GM12878 (cell line): ENCODE results near the gene AMN. TPM values are rescaled to one million over a fixed set of nuclear protein-coding genes. Genes with fewer than 3 reads are reported as not detected.

Experiments used
- CHD2 ChIP-seq: IDR thresholded peaks from 2 replicates; pipeline ENCODE4 v1.6.1; 2011; ENCODE audit warnings: low read depth, low read length, improper control_type of control experiment, borderline replicate concordance
- CREB1 ChIP-seq: IDR thresholded peaks from 2 replicates; pipeline ENCODE4 v1.6.1; 2012; ENCODE audit warnings: low read depth, mild to moderate bottlenecking, inconsistent platforms
- NKRF ChIP-seq: fragments of 450-650 bp; conservative IDR thresholded peaks from 2 replicates; pipeline ENCODE4 v1.6.1; 2017; ENCODE audit warnings: mild to moderate bottlenecking, moderate library complexity
- NR2F1 ChIP-seq: fragments of 450-650 bp; conservative IDR thresholded peaks from 2 replicates; pipeline ENCODE4 v1.6.1; 2017; ENCODE audit warnings: mild to moderate bottlenecking
- POLR2A ChIP-seq: IDR thresholded peaks from 2 replicates; pipeline ENCODE4 v1.6.1; 2011; ENCODE audit warnings: low read depth, mild to moderate bottlenecking, low read length
- POLR2AphosphoS2 ChIP-seq: IDR thresholded peaks from 2 replicates; pipeline ENCODE4 v1.6.1; 2011; ENCODE audit warnings: low read depth, mild to moderate bottlenecking, low read length, improper control_type of control experiment, moderate library complexity
- RELB ChIP-seq: fragments of 450-650 bp; IDR thresholded peaks from 2 replicates; pipeline ENCODE4 v1.6.1; 2017; ENCODE audit warnings: low read depth, mild to moderate bottlenecking, moderate library complexity
- ZBTB40 ChIP-seq: fragments of 450-650 bp; IDR thresholded peaks from 2 replicates; pipeline ENCODE4 v1.6.1; 2016; ENCODE audit warnings: mild to moderate bottlenecking, moderate library complexity, borderline replicate concordance
- ZNF274 ChIP-seq: IDR thresholded peaks from one replicate; pipeline ENCODE4 v1.8.0; 2011; ENCODE audit not compliant: insufficient read length, insufficient read depth
- ZNF592 ChIP-seq: fragments of 450-650 bp; IDR thresholded peaks from 2 replicates; pipeline ENCODE4 v1.6.1; 2017; ENCODE audit warnings: mild to moderate bottlenecking, moderate library complexity
- ZNF687 ChIP-seq: fragments of 450-650 bp; IDR thresholded peaks from 2 replicates; pipeline ENCODE4 v1.6.1; 2017; ENCODE audit warnings: mild to moderate bottlenecking, moderate library complexity
- polyA plus RNA-seq, 11 experiments: library from polyadenylated mRNA; depleted of rRNA in 4 of 11; unstranded in 6 of 11; stranded (reverse) in 5 of 11; fragments of >200 nt; fragmentation: Nextera tagmentation in 4 of 11; fragmentation: Illumina TruSeq in 1 of 11; extraction: Ambion mirVana in 4 of 11; extraction: Trizol in 1 of 11; gene quantifications; 1 replicate in 1 of 11; 2 replicates in 10 of 11; pipeline versions ENCODE4 v1.2.1 to v1.2.3, GENCODE V29; 2011 to 2016; ENCODE audit warnings: inconsistent platforms in 2 of 11, missing spikeins in 2 of 11, low read depth in 1 of 11
- total RNA-seq, 4 experiments: library from RNA; depleted of rRNA in 3 of 4; stranded (reverse); fragments of >200 nt in 3 of 4; fragmentation: Illumina TruSeq in 1 of 4; extraction: Trizol in 1 of 4; gene quantifications; 2 replicates each; pipeline versions ENCODE4 v1.2.1 to v1.2.3, GENCODE V29; 2013 to 2021

The AMN gene
- total and polyA plus RNA-seq, 10 of the 15 experiments (the other 5 are each of a cell fraction or from before 2014, with no cell fraction given) = 0.03 to 0.33 (median 0.11) TPM; not detected in 6

GRCh38 chr14:102900631-102901571, 21.6 kb upstream of the AMN start (continued):
- TF ChIP-seq ZNF592 (no peak), NR2F1 (no peak), NKRF (no peak), POLR2AphosphoS2 (0 out of 2 replicates have a peak, but pooled peaks have one; percentile 22), CHD2 (0 out of 2 replicates have a peak, but pooled peaks have one; percentile 23), POLR2A (peak; percentile 61), ZBTB40 (no peak), RELB (no peak), ZNF274 (no peak), ZNF687 (peak; percentile 47), CREB1 (peak; percentile 61; the same call in 1 of the 2 replicates)
